HepG2 (cell line): ENCODE results near the gene NEDD8. TPM values are rescaled to one million over a fixed set of nuclear protein-coding genes. Genes with fewer than 3 reads are reported as not detected.

Experiments
- ARNT2 ChIP-seq: sonication (generic); formaldehyde crosslinking; IDR thresholded peaks from 2 replicates; pipeline ENCODE4 v1.8.0; 2022; ENCODE audit warnings: mild to moderate bottlenecking, low read depth, missing genetic modification reagents, moderate library complexity
- ATF3 ChIP-seq: sonication (generic); formaldehyde crosslinking; IDR thresholded peaks from 2 replicates; pipeline ENCODE4 v1.4.0; 2020; ENCODE audit warnings: missing genetic modification reagents
- CENPBD1 ChIP-seq: sonication (generic); formaldehyde crosslinking; IDR thresholded peaks from 2 replicates; pipeline ENCODE4 v1.8.0; 2022; ENCODE audit warnings: missing genetic modification reagents, low read depth, mild to moderate bottlenecking, borderline replicate concordance
- KDM3A ChIP-seq: IDR thresholded peaks from 2 replicates; pipeline ENCODE4 v1.6.1; 2018; ENCODE audit warnings: low read depth, missing compliant biosample characterization
- MTA3 ChIP-seq: sonication (generic); formaldehyde crosslinking; IDR thresholded peaks from 2 replicates; pipeline ENCODE4 v1.4.0; 2020; ENCODE audit warnings: missing genetic modification reagents
- RXRB ChIP-seq: IDR thresholded peaks from 2 replicates; pipeline ENCODE4 v1.6.1; 2016; ENCODE audit warnings: borderline replicate concordance, missing genetic modification reagents, missing compliant biosample characterization
- SMAD9 ChIP-seq: sonication (generic); formaldehyde crosslinking; IDR thresholded peaks from 2 replicates; pipeline ENCODE4 v1.5.1; 2020; ENCODE audit warnings: mild to moderate bottlenecking, missing genetic modification reagents
- TGIF2 ChIP-seq: IDR thresholded peaks from 2 replicates; pipeline ENCODE4 v1.6.1; 2016; ENCODE audit warnings: control low read depth, missing compliant biosample characterization
- ZBTB8A ChIP-seq: sonication (generic); formaldehyde crosslinking; IDR thresholded peaks from 2 replicates; pipeline ENCODE4 v1.4.0; 2020; ENCODE audit warnings: mild to moderate bottlenecking, low read depth, missing genetic modification reagents, borderline replicate concordance
- ZC3H13 ChIP-seq: sonication (generic); formaldehyde crosslinking; IDR thresholded peaks from 2 replicates; pipeline ENCODE4 v1.8.1; 2023; ENCODE audit warnings: mild to moderate bottlenecking, missing genetic modification reagents, moderate library complexity
- ZFP41 ChIP-seq: sonication (generic); formaldehyde crosslinking; IDR thresholded peaks from 2 replicates; pipeline ENCODE4 v1.4.0; 2020; ENCODE audit warnings: mild to moderate bottlenecking, missing genetic modification reagents, borderline replicate concordance
- ZFP82 ChIP-seq: sonication (generic); formaldehyde crosslinking; IDR thresholded peaks from 2 replicates; pipeline ENCODE4 v1.5.1; 2020; ENCODE audit warnings: mild to moderate bottlenecking, missing genetic modification reagents, borderline replicate concordance
- ZNF382 ChIP-seq: sonication (generic); formaldehyde crosslinking; IDR thresholded peaks from 2 replicates; pipeline ENCODE4 v1.5.0; 2020; ENCODE audit warnings: missing genetic modification reagents, mild to moderate bottlenecking, borderline replicate concordance
- ZNF407 ChIP-seq: sonication (generic); formaldehyde crosslinking; IDR thresholded peaks from one replicate; pipeline ENCODE4 v1.5.1; 2020; ENCODE audit warnings: mild to moderate bottlenecking, missing genetic modification reagents; ENCODE audit errors: not compliant biosample characterization
- ZNF431 ChIP-seq: sonication (generic); formaldehyde crosslinking; IDR thresholded peaks from 2 replicates; pipeline ENCODE4 v1.9.0; 2022; ENCODE audit warnings: missing genetic modification reagents, low read depth, mild to moderate bottlenecking, borderline replicate concordance
- ZNF510 ChIP-seq: sonication (generic); formaldehyde crosslinking; IDR thresholded peaks from 2 replicates; pipeline ENCODE4 v1.4.0; 2020; ENCODE audit warnings: low read depth, mild to moderate bottlenecking, missing genetic modification reagents
- ZNF766 ChIP-seq: sonication (generic); formaldehyde crosslinking; IDR thresholded peaks from 2 replicates; pipeline ENCODE4 v1.5.0; 2020; ENCODE audit warnings: missing genetic modification reagents, borderline replicate concordance
- ZNF776 ChIP-seq: sonication (generic); formaldehyde crosslinking; IDR thresholded peaks from 2 replicates; pipeline ENCODE4 v1.4.0; 2020; ENCODE audit warnings: mild to moderate bottlenecking, missing genetic modification reagents
- ZNF883 ChIP-seq: sonication (generic); formaldehyde crosslinking; IDR thresholded peaks from 2 replicates; pipeline ENCODE4 v1.5.1; 2020; ENCODE audit warnings: mild to moderate bottlenecking, missing genetic modification reagents; ENCODE audit errors: not compliant biosample characterization
- ZSCAN21 ChIP-seq: sonication (generic); formaldehyde crosslinking; IDR thresholded peaks from 2 replicates; pipeline ENCODE4 v1.8.0; 2022; ENCODE audit warnings: mild to moderate bottlenecking, missing genetic modification reagents, moderate library complexity, borderline replicate concordance
- polyA plus RNA-seq, 8 experiments: library from polyadenylated mRNA; depleted of rRNA in 3 of 8; stranded (reverse) in 7 of 8; unstranded in 1 of 8; fragments of >200 nt; fragmentation: Illumina TruSeq in 4 of 8; extraction: Trizol in 4 of 8; gene quantifications; 2 replicates each; pipeline versions ENCODE4 v1.2.1 to v1.2.3, GENCODE V29; 2011 to 2016; ENCODE audit warnings: low read depth in 4 of 8, missing spikeins in 1 of 8, mixed read lengths in 1 of 8; ENCODE audit not compliant: insufficient read depth in 1 of 8
- total RNA-seq, 5 experiments: library from RNA; depleted of rRNA; stranded (reverse); fragments of >200 nt; fragmentation: Illumina TruSeq; extraction: Trizol; gene quantifications; 2 replicates each; pipeline ENCODE4 v1.2.3, GENCODE V29; 2016; ENCODE audit warnings: low read depth in 1 of 5

Gene NEDD8
- total and polyA plus RNA-seq, 2 of the 13 experiments (the other 11 are each of a cell fraction or from before 2014, with no cell fraction given): 535 to 713 TPM

- TF ChIP-seq ZNF407 (peak; percentile 31), ZNF431 (CRISPR knock-in tag) (0 out of 2 replicates have a peak, but pooled peaks have one; percentile 65), ATF3 (CRISPR knock-in tag) (no peak; the same call in 1 of the 2 replicates), MTA3 (CRISPR knock-in tag) (no peak), KDM3A (CRISPR knock-in tag) (peak; percentile 65; the same call in 1 of the 2 replicates), ZNF883 (CRISPR knock-in tag) (peak; percentile 17), TGIF2 (no peak), ZFP41 (CRISPR knock-in tag) (0 out of 2 replicates have a peak, but pooled peaks have one; percentile 50), SMAD9 (CRISPR knock-in tag) (no peak), ZFP82 (CRISPR knock-in tag) (no peak), ZSCAN21 (CRISPR knock-in tag) (peak; percentile 54; the same call in 1 of the 2 replicates), ZNF510 (CRISPR knock-in tag) (no peak), ZC3H13 (CRISPR knock-in tag) (no peak; the same call in 1 of the 2 replicates), ZNF766 (peak; percentile 75; the same call in 1 of the 2 replicates), ZNF382 (CRISPR knock-in tag) (no peak), ZNF776 (no peak; the same call in 1 of the 2 replicates), ZBTB8A (CRISPR knock-in tag) (no peak), ARNT2 (CRISPR knock-in tag) (0 out of 2 replicates have a peak, but pooled peaks have one; percentile 43), CENPBD1 (CRISPR knock-in tag) (no peak), RXRB (peak; percentile 68)
These were observed 20.3 kb upstream of the NEDD8 start (continued) for GRCh38 chr14:24252289-24253124.
